NOMO-1 treated with DMSO at 0.1 percent for 48 hours (cell line): ENCODE measurements around the gene WRNIP1.

Experiments used
- DNase-seq: peaks from one replicate; lab custom pipeline; 2025; ENCODE audit not compliant: unreplicated experiment; lab: John Stamatoyannopoulos, UW

Gene WRNIP1

GRCh38 chr6:2760882-2761842 lies 4.0 kb upstream of the WRNIP1 start:
- DNase-seq: no peak

GRCh38 chr6:2762868-2763267 lies 2.3 kb upstream of the WRNIP1 start:
- peak; percentile 36 for DNase-seq

GRCh38 chr6:2763345-2763841 lies 1.8 kb upstream of the WRNIP1 start:
- peak; percentile 58 for DNase-seq

DNA sequence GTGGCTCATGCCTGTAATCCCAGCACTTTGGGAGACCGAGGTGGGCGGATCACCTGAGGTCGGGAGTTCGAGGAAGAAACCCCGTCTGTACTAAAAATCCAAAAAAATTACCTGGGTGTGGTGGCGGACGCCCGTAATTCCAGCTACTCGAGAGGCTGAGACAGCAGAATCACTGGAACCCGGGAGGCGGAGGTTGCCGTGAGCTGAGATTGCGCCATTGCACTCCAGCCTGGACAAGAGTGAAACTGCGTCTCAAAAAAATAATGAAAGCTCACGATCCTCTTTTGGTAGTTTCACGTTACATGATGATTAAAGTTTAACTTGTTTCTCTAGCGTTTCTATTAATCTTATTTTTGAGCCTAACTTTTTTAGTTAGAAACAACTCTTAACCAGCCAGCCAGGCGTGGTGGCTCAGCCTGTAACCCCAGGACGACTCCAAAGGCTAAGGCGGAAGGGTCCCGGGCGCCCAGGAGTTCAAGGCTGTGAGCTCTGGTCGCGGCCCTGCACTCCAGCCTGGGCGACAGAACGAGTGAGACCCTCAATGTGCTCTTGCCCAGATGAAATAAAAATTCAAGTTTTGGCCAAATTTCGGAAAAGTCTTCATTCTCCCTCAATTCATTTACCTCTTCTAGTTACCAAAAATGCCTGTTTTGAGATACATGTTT lies 1.2 kb upstream of the WRNIP1 start:
- DNase-seq: peak; percentile 58

DNA sequence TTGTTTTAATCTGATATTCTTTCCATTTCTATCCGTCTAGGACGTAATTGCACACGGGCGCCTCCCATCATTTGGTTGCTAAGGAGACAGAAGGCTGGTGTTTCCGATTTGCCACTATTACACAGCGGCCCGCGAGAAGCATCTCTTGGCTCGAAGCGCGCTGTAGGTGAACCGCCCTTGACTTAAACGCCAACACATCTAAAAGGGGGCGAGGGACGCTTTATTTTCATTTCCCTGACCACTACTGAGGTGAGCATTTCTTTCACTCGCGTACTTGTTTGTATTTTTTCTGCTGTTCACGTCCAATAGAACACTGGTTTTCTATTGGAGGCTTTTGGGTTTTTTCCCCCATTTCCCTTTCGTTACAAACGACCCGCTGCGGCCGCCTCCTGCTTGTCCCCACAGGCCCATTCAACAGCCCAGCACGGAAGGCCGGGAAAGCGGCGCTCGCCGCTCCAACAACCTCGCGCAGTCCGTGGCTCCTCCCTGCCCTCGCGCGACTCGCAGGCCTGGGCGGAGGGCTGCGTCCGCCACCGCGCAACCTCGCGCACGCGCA lies 505 bp upstream of the WRNIP1 start:
- peak; percentile 74 for DNase-seq

GRCh38 chr6:2765896-2766766 lies 938 bp downstream of the WRNIP1 start:
- DNase-seq: peak; percentile 37

DNA sequence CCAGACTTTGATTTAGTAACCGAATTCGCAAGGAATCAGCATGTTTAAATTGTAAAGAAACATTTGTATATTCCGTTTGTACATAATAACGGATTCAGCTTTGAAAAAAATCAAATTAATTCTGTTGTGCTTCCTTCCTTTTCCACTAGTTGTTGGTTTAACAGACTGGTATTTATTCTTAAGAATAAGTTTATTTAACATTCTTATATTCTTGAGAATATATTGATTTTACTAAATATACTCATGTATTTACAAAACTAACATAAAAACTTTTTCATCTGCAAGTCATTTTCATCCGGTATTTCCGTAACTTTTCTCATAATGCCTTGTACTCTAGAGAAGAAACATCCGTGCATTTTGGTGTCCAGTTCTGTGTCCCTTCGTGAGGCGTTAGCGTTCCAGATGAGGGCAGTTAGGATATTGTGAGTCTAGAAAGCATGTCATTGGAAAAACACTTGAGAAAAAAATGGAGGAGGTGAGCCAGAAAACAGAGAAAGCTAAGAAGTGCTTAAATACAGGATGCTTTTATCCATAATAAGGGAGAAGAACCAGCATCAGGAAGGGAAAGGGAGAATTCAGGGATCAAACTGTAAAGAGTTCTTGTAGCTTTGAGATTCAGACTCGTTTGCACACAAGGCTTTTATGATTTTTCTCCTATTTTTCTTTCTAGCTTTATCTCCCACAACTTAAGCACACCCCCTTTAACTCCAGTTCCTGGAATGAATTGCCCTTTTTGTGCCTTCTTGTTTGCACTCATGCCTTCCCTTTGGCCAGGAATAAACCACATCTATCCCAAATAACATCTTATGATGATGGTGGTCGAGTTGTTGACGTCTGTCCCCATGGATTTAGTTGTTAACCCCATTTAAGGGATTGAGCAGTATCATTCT lies 1.8 kb downstream of the WRNIP1 start:
- DNase-seq: no peak

- no peak for DNase-seq
Measured at GRCh38 chr6:2767657-2768524, 2.7 kb downstream of the WRNIP1 start.

- DNase-seq: no peak
Measured at GRCh38 chr6:2768696-2769095, 3.5 kb downstream of the WRNIP1 start.

GRCh38 chr6:2770171-2770570 lies 5.0 kb downstream of the WRNIP1 start:
- DNase-seq: no peak

DNA sequence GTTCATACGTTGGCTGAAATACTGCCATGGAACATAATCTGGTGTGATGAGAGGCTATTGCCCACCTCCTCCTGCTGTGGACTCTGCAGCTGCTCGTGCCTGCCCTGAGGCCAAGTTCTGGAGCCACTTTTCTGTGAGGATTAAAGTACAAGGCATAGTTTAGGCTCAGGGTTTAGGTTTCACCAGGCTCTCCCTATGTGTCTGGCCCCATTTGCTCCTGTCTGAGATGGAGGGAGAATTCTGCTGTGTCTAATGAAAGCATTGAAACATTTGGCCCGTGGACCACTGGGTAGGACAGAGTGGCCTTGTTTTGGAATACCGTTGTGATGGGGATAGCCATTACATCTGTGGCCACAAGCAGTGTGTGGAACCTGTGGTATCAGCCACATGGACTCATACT lies 5.9 kb downstream of the WRNIP1 start:
- DNase-seq: no peak

GRCh38 chr6:2772840-2773239 lies 7.6 kb downstream of the WRNIP1 start:
- no peak for DNase-seq

GRCh38 chr6:2773449-2773848 lies 8.3 kb downstream of the WRNIP1 start:
- DNase-seq: no peak

- DNase-seq: no peak
Measured at GRCh38 chr6:2775003-2775402, 9.8 kb downstream of the WRNIP1 start.

DNA sequence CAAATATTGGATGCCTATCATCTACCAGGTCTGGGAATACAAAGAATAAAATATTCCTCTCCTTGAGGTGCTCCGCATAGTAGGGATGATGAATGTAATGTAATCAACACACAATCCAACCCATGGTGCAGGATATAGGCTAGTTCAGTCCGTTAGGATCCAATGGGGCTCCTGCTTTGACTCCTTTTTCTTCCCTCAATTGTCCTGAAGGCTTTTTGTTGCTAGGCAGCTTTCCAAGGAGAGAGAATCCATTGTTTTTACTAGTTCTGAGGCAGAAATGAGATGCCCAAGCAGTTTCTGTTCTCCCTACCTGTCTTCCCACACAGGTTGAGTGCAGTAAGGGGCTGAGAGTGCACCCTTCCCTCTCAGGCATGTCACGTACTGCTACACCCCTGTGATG lies 12.1 kb downstream of the WRNIP1 start:
- no peak for DNase-seq

DNA sequence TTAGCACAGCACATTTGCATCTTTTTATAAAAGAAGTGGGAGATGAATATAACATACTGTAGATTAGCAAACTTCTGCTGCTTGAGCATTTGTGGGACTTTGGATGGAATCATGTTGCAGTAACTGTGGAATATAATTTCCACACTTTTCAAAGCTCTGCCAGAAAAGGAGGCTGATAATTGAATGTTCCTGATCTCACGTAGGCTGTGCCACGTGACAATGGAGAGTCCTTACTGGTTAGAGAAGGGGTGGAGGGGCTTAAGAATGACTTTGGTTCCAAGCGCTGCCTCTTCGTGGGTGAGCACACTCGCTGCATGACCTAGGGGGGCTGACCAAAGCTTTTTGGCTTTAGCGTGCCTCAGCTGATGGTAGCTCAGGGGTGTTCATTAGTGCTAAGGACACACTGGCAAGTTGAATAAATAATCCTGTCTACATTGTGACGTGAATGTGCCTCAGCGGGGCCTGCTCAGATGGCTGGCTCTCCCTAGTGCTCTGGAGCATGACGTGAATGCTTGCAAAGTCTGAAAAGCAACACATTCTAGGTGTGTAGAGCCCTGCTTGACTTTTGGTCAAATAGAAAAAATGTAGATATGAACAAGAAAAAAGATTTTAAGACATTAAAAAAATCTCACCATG lies 15.0 kb downstream of the WRNIP1 start:
- no peak for DNase-seq

GRCh38 chr6:2781685-2782355 lies 16.6 kb downstream of the WRNIP1 start:
- DNase-seq: no peak

DNA sequence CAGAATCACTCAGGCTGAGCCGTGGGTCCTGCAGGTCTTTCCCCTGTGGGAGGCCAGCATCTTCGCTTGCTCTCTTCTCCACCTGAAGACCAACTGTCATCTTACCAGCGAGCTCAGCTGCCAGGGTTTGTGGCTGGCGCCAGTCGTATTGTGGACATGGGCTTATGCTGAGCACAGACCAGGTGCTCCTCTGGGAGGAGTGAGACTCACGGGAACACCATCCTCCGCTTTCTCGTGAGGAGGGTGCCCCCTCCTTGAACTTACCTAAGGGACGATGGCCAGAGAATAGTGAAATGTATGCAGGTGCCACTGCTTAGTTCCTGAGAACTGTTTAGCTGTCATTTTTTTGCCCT lies 17.1 kb downstream of the WRNIP1 start:
- no peak for DNase-seq
